Measurements from ENCODE around the gene ARRDC2. TPM values are rescaled to one million over a fixed set of nuclear protein-coding genes. Genes with fewer than 3 reads are reported as not detected.

The ARRDC2 gene
- total RNA-seq, 1 donor from 2014 or later: 15.4 TPM

DNA sequence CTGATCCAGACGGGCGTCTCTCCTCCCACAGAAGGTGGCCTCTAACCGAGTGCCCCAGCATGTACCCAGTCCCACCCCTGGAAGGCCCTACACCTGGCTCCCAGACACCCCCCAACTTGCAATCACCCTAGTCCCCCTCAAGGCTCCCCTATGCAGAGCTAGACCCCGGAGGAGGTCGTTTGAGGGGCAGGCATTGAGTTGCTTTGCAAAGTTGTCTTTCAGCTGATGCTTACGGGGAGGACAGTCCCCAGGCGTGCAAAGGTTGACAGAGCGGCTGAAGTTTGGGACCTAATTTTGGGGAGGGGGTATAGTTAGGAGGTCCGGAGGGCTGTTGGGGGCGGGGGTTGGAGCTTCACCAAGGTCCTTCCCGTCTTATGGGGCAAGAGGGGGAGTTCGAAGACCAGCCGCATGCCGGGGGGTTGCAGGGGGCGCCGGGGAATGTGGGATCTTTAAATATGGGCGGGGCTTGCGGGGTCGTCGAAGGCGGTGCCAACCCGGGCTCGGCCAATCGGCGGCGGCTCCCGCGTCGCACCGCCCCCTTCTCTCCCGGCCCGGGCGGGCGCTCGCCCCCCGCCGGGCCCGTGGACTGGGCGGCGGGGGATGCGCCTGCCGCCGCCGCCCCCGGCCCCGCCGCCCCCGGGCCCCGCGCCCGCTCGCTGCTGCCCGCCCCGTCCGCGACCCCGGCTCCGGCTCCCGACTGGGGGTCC, 41.3 kb upstream of the ARRDC2 start, which contains the start of gene KCNN1:
Gene KCNN1 (plus strand): TSS at position 558 of the 707 bp plus-strand sequence. CDS start 6,782 bp downstream, outside the sequence.
- no peaks in the 10 kb centered on the region for H3K9me3 Mint-ChIP-seq (ENCODE audit: unreplicated experiment)
- no peak within 1 kb of the TSS for H3K27ac Mint-ChIP-seq (ENCODE audit: unreplicated experiment)

DNA sequence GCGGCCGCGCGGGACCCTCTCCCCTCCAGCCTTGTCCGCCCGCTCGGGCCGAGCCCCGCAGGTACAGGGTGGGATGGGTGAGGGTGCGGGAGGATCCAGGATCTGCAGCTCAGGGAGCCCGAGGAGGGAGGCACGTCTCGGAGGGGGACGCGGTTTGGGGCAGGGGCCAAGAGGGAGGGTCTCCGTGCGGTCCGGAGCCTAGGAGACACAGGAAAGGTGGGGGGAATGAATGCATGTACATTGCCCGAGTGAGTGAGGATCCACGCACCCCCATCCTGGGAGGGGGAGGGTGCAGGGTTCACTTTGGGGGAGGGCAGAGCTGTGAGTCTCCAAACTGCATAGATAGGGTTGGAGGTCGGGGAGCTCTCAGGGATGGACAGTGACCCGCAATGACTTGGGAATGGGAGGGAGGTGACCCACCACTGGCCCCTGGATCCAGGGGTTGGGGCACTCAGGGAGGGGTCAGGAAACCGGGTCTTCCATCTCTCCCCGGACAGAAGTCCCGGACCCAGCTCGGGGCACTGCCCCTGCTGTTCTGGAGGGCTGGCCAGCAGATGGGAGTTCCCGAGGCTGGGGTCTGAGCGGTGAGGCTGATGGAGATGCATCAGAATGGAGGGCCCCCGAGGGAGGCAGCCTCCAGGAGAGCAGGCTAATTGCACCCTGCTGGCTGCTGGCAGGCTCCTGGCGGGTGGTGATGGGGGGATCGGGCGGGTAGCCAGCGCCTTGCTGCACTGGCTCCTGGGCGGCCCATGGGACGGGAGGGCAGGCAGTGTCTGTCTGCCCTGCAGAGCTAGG, 40.5 kb upstream of the ARRDC2 start:
- no peak overlapping the region for H3K27ac Mint-ChIP-seq (ENCODE audit: unreplicated experiment)
- H3K4me3 Mint-ChIP-seq (ENCODE audit: unreplicated experiment): peak overlapping the region; percentile 52
- no peaks in the 10 kb centered on the region for H3K9me3 Mint-ChIP-seq (ENCODE audit: unreplicated experiment)
- DNase-seq (ENCODE audit: extremely low spot score, unreplicated experiment): no peak
- TF ChIP-seq, protein P1, sequence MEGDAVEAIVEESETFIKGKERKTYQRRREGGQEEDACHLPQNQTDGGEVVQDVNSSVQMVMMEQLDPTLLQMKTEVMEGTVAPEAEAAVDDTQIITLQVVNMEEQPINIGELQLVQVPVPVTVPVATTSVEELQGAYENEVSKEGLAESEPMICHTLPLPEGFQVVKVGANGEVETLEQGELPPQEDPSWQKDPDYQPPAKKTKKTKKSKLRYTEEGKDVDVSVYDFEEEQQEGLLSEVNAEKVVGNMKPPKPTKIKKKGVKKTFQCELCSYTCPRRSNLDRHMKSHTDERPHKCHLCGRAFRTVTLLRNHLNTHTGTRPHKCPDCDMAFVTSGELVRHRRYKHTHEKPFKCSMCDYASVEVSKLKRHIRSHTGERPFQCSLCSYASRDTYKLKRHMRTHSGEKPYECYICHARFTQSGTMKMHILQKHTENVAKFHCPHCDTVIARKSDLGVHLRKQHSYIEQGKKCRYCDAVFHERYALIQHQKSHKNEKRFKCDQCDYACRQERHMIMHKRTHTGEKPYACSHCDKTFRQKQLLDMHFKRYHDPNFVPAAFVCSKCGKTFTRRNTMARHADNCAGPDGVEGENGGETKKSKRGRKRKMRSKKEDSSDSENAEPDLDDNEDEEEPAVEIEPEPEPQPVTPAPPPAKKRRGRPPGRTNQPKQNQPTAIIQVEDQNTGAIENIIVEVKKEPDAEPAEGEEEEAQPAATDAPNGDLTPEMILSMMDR (IDR thresholded peaks at IDR 0.05): no peak
- peaks cover 49% of the 10 kb centered on the region for H3K27me3 Mint-ChIP-seq (ENCODE audit: unreplicated experiment)
- no peaks in the 10 kb centered on the region for H3K36me3 Mint-ChIP-seq (ENCODE audit: unreplicated experiment)
- H3K4me1 Mint-ChIP-seq (ENCODE audit: unreplicated experiment): peaks cover 7% of the 10 kb centered on the region

More for the DNA sequence above, 41.3 kb upstream of the ARRDC2 start, which contains the start of gene KCNN1:
- Mint-ChIP-seq H3K4me1 (ENCODE audit: unreplicated experiment) (peaks cover 7% of the 10 kb centered on the region), H3K4me3 (ENCODE audit: unreplicated experiment) (peak within 1 kb of the TSS; percentile 52), H3K36me3 (ENCODE audit: unreplicated experiment) (no peaks in the 10 kb centered on the region), H3K27me3 (ENCODE audit: unreplicated experiment) (peaks cover 45% of the 10 kb centered on the region)
- TF ChIP-seq, protein P1 (IDR thresholded peaks at IDR 0.05): no peak
- no peak for DNase-seq (ENCODE audit: extremely low spot score, unreplicated experiment)

DNA sequence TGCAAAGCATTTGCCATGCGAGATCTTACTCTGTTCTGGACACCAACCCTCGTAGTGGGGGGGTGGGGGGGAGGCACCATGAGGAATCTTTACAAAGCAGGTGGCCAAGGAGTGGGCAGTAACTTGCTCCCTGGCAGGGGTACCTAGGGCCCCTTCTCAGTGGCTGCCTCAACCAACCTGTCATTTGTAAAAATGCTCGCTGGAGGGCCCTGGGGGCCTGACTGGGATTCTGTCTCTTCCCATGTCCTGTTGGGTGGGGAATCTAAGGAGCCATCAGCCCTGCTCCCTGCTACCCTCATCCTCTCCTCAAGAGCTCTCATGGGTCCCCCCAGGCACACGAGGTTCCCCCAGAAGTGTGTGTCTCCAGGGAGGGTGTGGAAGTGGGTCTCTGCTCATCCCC, 39.6 kb upstream of the ARRDC2 start:
- Mint-ChIP-seq H3K27ac (ENCODE audit: unreplicated experiment) (no peak overlapping the region), H3K27me3 (ENCODE audit: unreplicated experiment) (peaks cover 50% of the 10 kb centered on the region), H3K4me3 (ENCODE audit: unreplicated experiment) (no peak overlapping the region), H3K4me1 (ENCODE audit: unreplicated experiment) (peaks cover 7% of the 10 kb centered on the region), H3K9me3 (ENCODE audit: unreplicated experiment) (no peaks in the 10 kb centered on the region), H3K36me3 (ENCODE audit: unreplicated experiment) (no peaks in the 10 kb centered on the region)
- TF ChIP-seq, protein P1 (IDR thresholded peaks at IDR 0.05): no peak
- no peak for DNase-seq (ENCODE audit: extremely low spot score, unreplicated experiment)

DNA sequence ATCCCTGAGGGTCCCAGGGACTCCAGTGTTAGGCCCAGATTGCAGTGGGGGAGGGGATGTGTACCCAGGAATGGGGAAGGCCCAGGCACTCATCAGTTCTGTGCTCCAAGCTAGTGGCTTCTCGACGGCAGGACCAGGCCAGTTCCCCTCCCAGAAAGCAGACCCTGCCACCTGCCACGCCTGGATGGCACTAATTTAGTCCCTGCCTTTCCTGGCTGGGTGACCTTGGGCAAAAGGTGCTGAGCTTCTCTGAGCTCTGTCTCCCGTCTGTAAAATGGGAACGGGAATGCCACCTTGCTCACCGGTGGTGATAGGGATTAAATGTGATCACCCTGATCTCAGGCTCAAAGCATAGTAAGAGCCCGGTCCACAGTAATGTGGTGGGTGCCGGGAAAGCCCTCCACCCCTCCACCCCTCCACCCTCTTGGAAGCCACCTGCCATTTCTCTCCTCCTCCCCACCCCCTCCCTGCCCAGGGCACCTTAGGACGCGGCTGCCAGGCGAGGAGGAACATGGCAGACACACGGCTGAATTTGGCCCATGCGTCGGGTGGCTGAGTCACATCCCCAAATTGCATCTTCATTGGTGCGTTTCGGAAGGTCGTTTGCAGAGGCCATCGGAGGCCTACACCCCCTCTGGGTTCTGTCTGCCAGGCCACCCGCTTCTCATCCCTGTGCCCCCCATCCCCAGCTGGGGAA, 38.7 kb upstream of the ARRDC2 start:
- Mint-ChIP-seq H3K27ac (ENCODE audit: unreplicated experiment) (no peak overlapping the region), H3K4me3 (ENCODE audit: unreplicated experiment) (no peak overlapping the region), H3K27me3 (ENCODE audit: unreplicated experiment) (peaks cover 42% of the 10 kb centered on the region), H3K9me3 (ENCODE audit: unreplicated experiment) (no peaks in the 10 kb centered on the region), H3K36me3 (ENCODE audit: unreplicated experiment) (no peaks in the 10 kb centered on the region), H3K4me1 (ENCODE audit: unreplicated experiment) (peaks cover 7% of the 10 kb centered on the region)
- TF ChIP-seq, protein P1 (IDR thresholded peaks at IDR 0.05): no peak
- no peak for DNase-seq (ENCODE audit: extremely low spot score, unreplicated experiment)

Measured in osteocyte (in vitro differentiated cells).